HCT116 (cell line): ENCODE data around the gene OR10V1. TPM values are rescaled to one million over a fixed set of nuclear protein-coding genes. Genes with fewer than 3 reads are reported as not detected.

Source experiments
- ATAC-seq: fragments of 200-7000 bp; cut with Tn5 transposase; 2 replicates; pipeline ENCODE4 v1.9.1; 2020; ENCODE audit warnings: mild to moderate bottlenecking, moderate library complexity
- BruUV-seq: library from RNA; stranded (reverse); fragments of 400-500 nt; replicated peaks from 2 replicates; lab custom pipeline; 2021; lab: Mats Ljungman, UMichigan
- CTCF ChIA-PET: fragments of 300-600 bp; sonication (Branson Sonifier 250); formaldehyde crosslinking; loops from one replicate; lab custom pipeline; 2021; ENCODE audit warnings: antibody characterized with exemption; lab: Charles Lee
- POLR2A ChIA-PET: fragments of 300-600, 350-600 bp; sonication (Branson Sonifier 250); formaldehyde crosslinking; loops from one replicate; lab custom pipeline; 2021; ENCODE audit warnings: antibody characterized with exemption; lab: Charles Lee
- RAD21 ChIA-PET, 2 experiments: fragments of 300-600 bp; sonication (Branson Sonifier 250); formaldehyde crosslinking; loops; one replicate each; lab custom pipeline; 2023; ENCODE audit warnings: low total read pairs in 2 of 2; ENCODE audit not compliant: uncharacterized antibody in 2 of 2, unreplicated experiment in 2 of 2, low non-redundant PET in 1 of 2; lab: Charles Lee
- DNase-seq: peaks from one replicate; pipeline ENCODE4 v3.0.0-alpha.2; 2010; ENCODE audit warnings: low read depth, low spot score
- H2AFZ ChIP-seq: fragments of 200-600 bp; shearing (Covaris generic), sonication (generic); 2 replicates; pipeline ENCODE4 v1.6.1; 2017; ENCODE audit warnings: low read depth, mixed run types, mixed read lengths, antibody characterized with exemption, low read length; ENCODE audit not compliant: poor library complexity, severe bottlenecking
- H3K27ac ChIP-seq: 2 replicates; pipeline ENCODE4 v1.5.1; 2012; ENCODE audit warnings: low read depth, low read length
- H3K27me3 ChIP-seq: fragments of 200-600 bp; sonication (generic); 2 replicates; pipeline ENCODE4 v1.6.1; 2016; ENCODE audit warnings: mixed run types, low read length, mixed read lengths; ENCODE audit not compliant: insufficient read depth
- H3K36me3 ChIP-seq, 2 experiments: fragments of 200-500 bp in 1 of 2; fragments of 200-600 bp in 1 of 2; sonication (Bioruptor generic) in 1 of 2; sonication (generic) in 1 of 2; 2 replicates each; pipeline versions ENCODE4 v1.5.1 to v1.6.1; 2014 to 2016; ENCODE audit warnings: low read length in 2 of 2, inconsistent platforms in 1 of 2, mixed read lengths in 1 of 2, mixed run types in 1 of 2; ENCODE audit not compliant: insufficient read depth in 2 of 2, control insufficient read depth in 1 of 2
- H3K4me1 ChIP-seq, 2 experiments: fragments of 200-600 bp in 1 of 2; sonication (generic) in 1 of 2; 2 replicates each; pipeline versions ENCODE4 v1.5.1 to v1.6.1; 2012 to 2017; ENCODE audit warnings: low read length in 2 of 2, inconsistent platforms in 1 of 2, mild to moderate bottlenecking in 1 of 2, mixed read lengths in 1 of 2, mixed run types in 1 of 2, moderate library complexity in 1 of 2; ENCODE audit not compliant: insufficient read depth in 2 of 2, control insufficient read depth in 1 of 2
- H3K4me2 ChIP-seq: fragments of 200-600 bp; sonication (generic); 2 replicates; pipeline ENCODE4 v1.6.1; 2017; ENCODE audit warnings: mixed run types, low read length, mixed read lengths
- H3K4me3 ChIP-seq, 2 experiments: fragments of 200-600 bp in 1 of 2; sonication (generic) in 1 of 2; replicated peaks in 1 of 2; 2 replicates each; pipeline ENCODE4 v1.5.1; 2011 to 2016; ENCODE audit warnings: low read length in 2 of 2, control low read depth in 1 of 2, low read depth in 1 of 2, mild to moderate bottlenecking in 1 of 2, mixed read lengths in 1 of 2, mixed run types in 1 of 2
- H3K79me2 ChIP-seq: fragments of 200-600 bp; sonication (generic); 2 replicates; pipeline ENCODE4 v1.6.1; 2017; ENCODE audit warnings: mild to moderate bottlenecking, mixed run types, low read length, moderate library complexity, mixed read lengths; ENCODE audit not compliant: insufficient read depth
- H3K9ac ChIP-seq: fragments of 200-600 bp; sonication (generic); 2 replicates; pipeline ENCODE4 v1.6.1; 2016; ENCODE audit warnings: low read length, mixed read lengths
- H3K9me2 ChIP-seq: fragments of 200-600 bp; sonication (generic), shearing (Covaris generic); 2 replicates; pipeline ENCODE4 v1.6.1; 2017; ENCODE audit warnings: mixed run types, mild to moderate bottlenecking, moderate library complexity; ENCODE audit not compliant: insufficient read depth
- H3K9me3 ChIP-seq, 2 experiments: fragments of 200-500 bp in 1 of 2; fragments of 200-600 bp in 1 of 2; sonication (Bioruptor generic) in 1 of 2; sonication (generic) in 1 of 2; 2 replicates each; pipeline ENCODE4 v1.6.1; 2014 to 2017; ENCODE audit warnings: low read length in 2 of 2, mixed read lengths in 2 of 2, inconsistent platforms in 1 of 2, low read depth in 1 of 2, mild to moderate bottlenecking in 1 of 2, mixed run types in 1 of 2, moderate library complexity in 1 of 2; ENCODE audit not compliant: control insufficient read depth in 1 of 2, insufficient read depth in 1 of 2
- H4K20me1 ChIP-seq: fragments of 200-600 bp; sonication (generic), shearing (Covaris generic); 2 replicates; pipeline ENCODE4 v1.6.1; 2017; ENCODE audit warnings: mixed run types, mild to moderate bottlenecking, moderate library complexity; ENCODE audit not compliant: insufficient read depth
- CBX3 ChIP-seq: IDR thresholded peaks from 2 replicates; pipeline ENCODE4 v1.6.1; 2012; ENCODE audit warnings: low read depth
- CEBPB ChIP-seq: IDR thresholded peaks from 2 replicates; pipeline ENCODE4 v1.6.1; 2012; ENCODE audit warnings: low read depth
- EGR1 ChIP-seq: IDR thresholded peaks from 2 replicates; pipeline ENCODE4 v1.6.1; 2012; ENCODE audit warnings: low read depth
- ELF1 ChIP-seq: IDR thresholded peaks from 2 replicates; pipeline ENCODE4 v1.6.1; 2012; ENCODE audit warnings: low read depth, borderline replicate concordance
- FOSL1 ChIP-seq: IDR thresholded peaks from 2 replicates; pipeline ENCODE4 v1.6.1; 2012; ENCODE audit warnings: low read depth
- POLR2AphosphoS5 ChIP-seq: IDR thresholded peaks from 2 replicates; pipeline ENCODE4 v1.6.1; 2011; ENCODE audit warnings: mild to moderate bottlenecking, low read depth, low read length, moderate library complexity
- RAD21 ChIP-seq: IDR thresholded peaks from 2 replicates; pipeline ENCODE4 v1.6.1; 2012; ENCODE audit warnings: low read depth, mild to moderate bottlenecking
- REST ChIP-seq: IDR thresholded peaks from 2 replicates; pipeline ENCODE4 v1.6.1; 2012; ENCODE audit warnings: low read depth
- SRF ChIP-seq: IDR thresholded peaks from 2 replicates; pipeline ENCODE4 v1.6.1; 2012; ENCODE audit warnings: low read depth
- ZBTB33 ChIP-seq: IDR thresholded peaks from 2 replicates; pipeline ENCODE4 v1.6.1; 2011; ENCODE audit warnings: mild to moderate bottlenecking, low read length, moderate library complexity; ENCODE audit not compliant: insufficient replicate concordance; ENCODE audit errors: extremely low read depth
- ZNF274 ChIP-seq: fragments of 200-500 bp; sonication (Bioruptor generic); IDR thresholded peaks from 2 replicates; pipeline ENCODE4 v1.6.1; 2014; ENCODE audit warnings: mild to moderate bottlenecking, low read depth, low read length, inconsistent platforms
- intact Hi-C: fragments of 100-400 bp; cut with micrococcal nuclease; formaldehyde crosslinking; loops from 2 replicates; pipeline ENCODE4 v1.10.0; 2022
- total RNA-seq: library from RNA; stranded (reverse); gene quantifications from one replicate; pipeline ENCODE4 v1.2.1, GENCODE V29; 2021; ENCODE audit not compliant: unreplicated experiment

OR10V1 gene
- total RNA-seq, 1 experiment from 2014 or later, result not detected

- no TSS peak for BruUV-seq
Measured at GRCh38 chr11:59760771-59761170, 47.1 kb upstream of the OR10V1 start.

More at GRCh38 chr11:59760771-59761170, 47.1 kb upstream of the OR10V1 start:
- no peaks in the 10 kb centered on the region for H3K36me3 ChIP-seq
- ChIA-PET RAD21 (no interaction called here), CTCF (no interaction called here), POLR2A (no interaction called here)
- peaks cover 90% of the 10 kb centered on the region for H3K79me2 ChIP-seq
- H3K9me3 ChIP-seq, result no peaks in the 10 kb centered on the region
- TF ChIP-seq CEBPB (no peak), ZBTB33 (no peak), FOSL1 (no peak), EGR1 (no peak), RAD21 (no peak), SRF (no peak), ELF1 (no peak), ZNF274 (no peak), CBX3 (no peak), POLR2AphosphoS5 (no peak), REST (no peak)
- H3K9ac ChIP-seq, result no peak overlapping the region
- H3K4me2 ChIP-seq, result no peak overlapping the region
- H3K9me2 ChIP-seq, result no peaks in the 10 kb centered on the region
- H3K4me3 ChIP-seq, result no peak overlapping the region
- H4K20me1 ChIP-seq, result no peaks in the 10 kb centered on the region
- no peak overlapping the region for H2AFZ ChIP-seq
- H3K4me1 ChIP-seq, result peaks cover 9 to 23% of the 10 kb centered on the region in 2 experiments
- ATAC-seq (no peak), DNase-seq (no peak)
- no peaks in the 10 kb centered on the region for H3K27me3 ChIP-seq
- H3K27ac ChIP-seq, result no peak overlapping the region
- intact Hi-C loops, result no loop called here
